Suppressor macrophage (primary cell): ENCODE measurements around the gene FAM174C.
A peak's percentile ranks its signal among the peaks of the same experiment; 100 is the strongest.

Experiments
- DNase-seq, 4 experiments: peaks; one replicate each; pipeline ENCODE4 v3.0.0-alpha.2; 2020 to 2022

Gene FAM174C

GRCh38 chr19:1261798-1262622 lies 13.3 kb upstream of the FAM174C start:
- peak; percentile 49 to 64 (median 58) for DNase-seq

- no peak for DNase-seq
Measured at GRCh38 chr19:1262623-1263123, 12.7 kb upstream of the FAM174C start.

GRCh38 chr19:1263188-1263587 lies 12.1 kb upstream of the FAM174C start:
- DNase-seq: peak in 2 of 4 experiments; percentile 18 to 30

GRCh38 chr19:1264801-1265614 lies 10.3 kb upstream of the FAM174C start:
- DNase-seq: peak; percentile 65 to 78 (median 70)

- DNase-seq: peak; percentile 91 to 96 (median 93)
Measured at GRCh38 chr19:1265615-1266128, 9.7 kb upstream of the FAM174C start.

GRCh38 chr19:1266129-1266915 lies 9.0 kb upstream of the FAM174C start:
- DNase-seq: peak; percentile 95 to 99 (median 97)

- peak; percentile 79 to 92 (median 90) for DNase-seq
Measured at GRCh38 chr19:1266916-1267476, 8.3 kb upstream of the FAM174C start.

- peak; percentile 70 to 79 (median 76) for DNase-seq
Measured at GRCh38 chr19:1267477-1268225, 7.7 kb upstream of the FAM174C start.

- DNase-seq: no peak
Measured at GRCh38 chr19:1268226-1269064, 6.9 kb upstream of the FAM174C start.

GRCh38 chr19:1269065-1269477 lies 6.3 kb upstream of the FAM174C start, which contains the start of gene CIRBP:
TSS of gene CIRBP (plus strand) at chr19:1269332. CDS start at chr19:1270934, 1,602 bp downstream.
- peak; percentile 100 for DNase-seq

GRCh38 chr19:1269478-1270212 lies 5.7 kb upstream of the FAM174C start:
- peak; percentile 91 to 96 (median 93) for DNase-seq

GRCh38 chr19:1270213-1270853 lies 5.0 kb upstream of the FAM174C start:
- peak in 2 of 4 experiments; percentile 52 to 63 for DNase-seq

- DNase-seq: no peak
Measured at GRCh38 chr19:1270854-1271527, 4.3 kb upstream of the FAM174C start.

GRCh38 chr19:1271528-1272422 lies 3.6 kb upstream of the FAM174C start:
- no peak for DNase-seq

- DNase-seq: peak; percentile 15 to 41 (median 35)
Measured at GRCh38 chr19:1272423-1273262, 2.7 kb upstream of the FAM174C start.
